ENCODE measurements around the gene CCN2.
"Not testable (repeated sequence)": the region's sequence is repeated elsewhere in the genome, so short reads cannot be mapped to it uniquely, and the experiment has no call there.

Gene CCN2

DNA sequence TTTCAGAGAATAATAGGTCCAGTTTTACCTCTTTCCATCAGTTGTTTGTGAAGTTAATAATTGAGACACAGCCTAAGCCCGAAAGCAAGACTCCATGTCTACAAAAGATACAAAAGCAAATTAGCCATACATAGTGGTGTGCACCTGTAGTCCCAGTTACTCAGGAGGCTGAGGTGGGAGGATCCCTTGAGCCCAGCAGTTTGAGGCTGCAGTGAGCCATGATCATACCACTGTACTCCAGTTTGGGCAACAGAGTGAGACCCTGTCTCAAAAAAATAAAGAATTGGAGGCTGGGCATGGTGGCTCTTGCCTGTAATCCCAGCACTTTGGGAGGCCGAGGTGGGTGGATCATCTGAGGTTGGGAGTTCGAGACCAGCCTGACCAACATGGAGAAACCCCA lies 42.4 kb downstream of the CCN2 start:
- DNase-seq = not testable (repeated sequence)

GRCh38 chr6:131903734-131904133 lies 47.4 kb downstream of the CCN2 start:
- not testable (repeated sequence) for DNase-seq

DNA sequence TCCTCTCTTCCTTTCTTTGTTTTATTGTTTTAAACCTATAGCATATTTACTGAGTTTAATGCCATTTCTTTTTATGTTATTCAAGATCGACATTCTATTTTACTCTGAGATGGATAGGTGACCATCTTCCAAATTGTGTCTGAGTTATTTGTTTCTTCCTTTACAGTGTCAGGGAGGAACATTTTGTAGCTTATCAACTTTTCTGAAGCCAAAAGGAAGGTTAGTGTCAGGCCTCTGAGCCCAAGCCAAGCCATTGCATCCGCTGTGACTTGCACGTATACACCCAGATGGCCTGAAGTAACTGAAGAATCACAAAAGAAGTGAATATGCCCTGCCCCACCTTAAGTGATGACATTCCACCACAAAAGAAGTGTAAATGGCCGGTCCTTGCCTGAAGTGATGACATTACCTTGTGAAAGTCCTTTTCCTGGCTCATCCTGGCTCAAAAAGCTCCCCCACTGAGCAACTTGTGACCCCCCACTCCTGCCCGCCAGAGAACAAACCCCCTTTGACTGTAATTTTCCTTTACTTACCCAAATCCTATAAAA lies 49.8 kb downstream of the CCN2 start:
- DNase-seq = not testable (repeated sequence)

DNA sequence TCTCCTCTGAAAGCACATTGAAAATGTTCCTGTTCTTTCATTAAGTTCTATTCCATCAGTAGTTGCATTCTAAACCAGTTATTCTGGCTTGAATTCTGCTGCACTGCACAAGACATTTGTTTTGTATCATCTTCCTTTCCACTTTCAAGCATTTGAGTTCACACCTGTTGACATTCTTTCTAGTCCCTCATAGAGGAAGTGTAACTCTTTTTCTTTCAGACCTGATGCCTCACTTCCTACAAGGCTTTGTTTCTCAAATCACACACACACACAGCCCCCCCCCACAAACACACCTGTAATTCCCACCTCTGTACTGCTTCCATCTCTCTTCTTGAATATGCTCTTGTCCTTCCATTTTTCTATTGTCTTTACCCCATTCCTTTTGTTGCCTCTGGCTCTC lies 50.9 kb downstream of the CCN2 start:
- no peak for DNase-seq

DNA sequence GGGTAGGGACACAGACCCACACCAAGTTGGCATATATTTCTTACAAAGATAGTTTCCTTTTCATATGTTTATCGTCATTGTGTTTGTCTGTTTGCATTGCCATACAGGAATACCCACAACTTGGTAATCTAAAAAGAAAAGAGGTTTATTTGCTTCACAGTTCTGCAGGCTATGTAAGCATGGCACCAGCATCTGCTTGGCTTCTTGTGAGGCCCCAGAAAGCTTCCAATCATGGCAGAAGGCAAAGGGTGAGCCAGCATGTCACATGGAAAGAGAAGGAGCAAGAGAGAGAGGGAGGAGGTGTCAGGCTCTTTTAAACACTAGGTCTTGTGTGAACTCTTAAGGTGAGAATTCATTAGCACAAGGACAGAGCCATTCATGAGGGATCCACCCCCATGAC lies 52.5 kb downstream of the CCN2 start:
- DNase-seq = no peak
